ENCODE results near the gene BANF1.
A peak's percentile ranks its signal among the peaks of the same experiment; 100 is the strongest.

The BANF1 gene

DNA sequence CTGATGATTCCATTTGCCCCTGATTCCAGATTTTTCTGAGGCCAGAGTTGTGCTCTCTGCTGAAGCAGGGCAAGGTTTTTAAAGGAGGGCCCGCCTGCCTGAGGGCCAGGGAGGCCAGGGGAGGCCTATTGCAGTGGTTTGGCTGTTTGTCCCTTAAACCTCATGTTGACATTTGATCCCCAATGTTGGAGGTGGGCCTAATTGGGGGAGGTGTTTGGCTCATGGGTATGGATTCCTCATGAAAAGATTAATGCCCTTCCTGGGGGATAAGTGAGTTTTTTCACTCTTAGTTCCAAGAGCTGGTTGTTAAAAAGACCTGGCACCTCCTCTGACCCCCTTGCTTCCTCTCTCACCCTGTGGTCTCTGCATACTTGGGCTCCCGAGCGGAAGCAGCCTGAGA is 37.5 kb downstream of the BANF1 start:
- DNase-seq (ENCODE audit: low read depth), result no peak

DNA sequence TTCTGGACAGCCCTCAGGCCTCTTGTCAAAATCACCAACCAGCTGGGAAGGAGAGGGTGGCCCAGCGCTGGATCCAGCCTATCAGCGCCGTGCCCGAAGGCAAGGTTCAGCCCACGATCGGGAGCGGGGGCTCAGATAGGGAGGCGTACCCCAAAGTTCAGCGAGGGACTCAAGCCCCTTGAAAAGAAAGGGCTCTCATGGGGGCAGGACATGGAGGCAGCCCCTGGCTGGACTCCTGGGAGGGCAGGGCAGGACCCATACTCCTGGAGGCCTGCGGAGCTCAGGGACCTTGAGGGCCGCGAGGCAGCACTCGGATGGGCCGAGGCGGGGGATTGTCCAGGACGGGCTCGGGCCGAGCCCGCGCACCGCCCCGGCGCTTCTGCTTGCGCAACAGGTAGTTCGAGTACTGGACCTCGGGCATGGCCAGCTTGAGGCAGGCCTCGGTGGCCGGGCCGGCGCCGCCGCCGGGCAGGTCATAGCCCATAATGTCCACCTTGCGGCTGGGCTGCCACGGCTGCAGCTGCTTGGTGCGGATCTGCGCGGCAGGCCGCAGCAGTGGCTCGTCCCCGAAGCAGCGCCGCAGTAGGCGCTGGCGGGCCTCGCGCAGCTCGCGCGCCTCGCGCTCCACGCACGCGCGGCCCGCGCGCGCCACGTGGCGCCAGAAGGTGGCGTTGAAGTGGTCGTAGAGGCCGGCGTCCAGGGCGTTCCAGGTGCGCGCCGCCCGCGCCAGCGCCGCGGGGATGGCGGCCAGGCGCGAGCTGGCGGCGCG is 40.1 kb downstream of the BANF1 start:
- no peak for DNase-seq (ENCODE audit: low read depth)

DNA sequence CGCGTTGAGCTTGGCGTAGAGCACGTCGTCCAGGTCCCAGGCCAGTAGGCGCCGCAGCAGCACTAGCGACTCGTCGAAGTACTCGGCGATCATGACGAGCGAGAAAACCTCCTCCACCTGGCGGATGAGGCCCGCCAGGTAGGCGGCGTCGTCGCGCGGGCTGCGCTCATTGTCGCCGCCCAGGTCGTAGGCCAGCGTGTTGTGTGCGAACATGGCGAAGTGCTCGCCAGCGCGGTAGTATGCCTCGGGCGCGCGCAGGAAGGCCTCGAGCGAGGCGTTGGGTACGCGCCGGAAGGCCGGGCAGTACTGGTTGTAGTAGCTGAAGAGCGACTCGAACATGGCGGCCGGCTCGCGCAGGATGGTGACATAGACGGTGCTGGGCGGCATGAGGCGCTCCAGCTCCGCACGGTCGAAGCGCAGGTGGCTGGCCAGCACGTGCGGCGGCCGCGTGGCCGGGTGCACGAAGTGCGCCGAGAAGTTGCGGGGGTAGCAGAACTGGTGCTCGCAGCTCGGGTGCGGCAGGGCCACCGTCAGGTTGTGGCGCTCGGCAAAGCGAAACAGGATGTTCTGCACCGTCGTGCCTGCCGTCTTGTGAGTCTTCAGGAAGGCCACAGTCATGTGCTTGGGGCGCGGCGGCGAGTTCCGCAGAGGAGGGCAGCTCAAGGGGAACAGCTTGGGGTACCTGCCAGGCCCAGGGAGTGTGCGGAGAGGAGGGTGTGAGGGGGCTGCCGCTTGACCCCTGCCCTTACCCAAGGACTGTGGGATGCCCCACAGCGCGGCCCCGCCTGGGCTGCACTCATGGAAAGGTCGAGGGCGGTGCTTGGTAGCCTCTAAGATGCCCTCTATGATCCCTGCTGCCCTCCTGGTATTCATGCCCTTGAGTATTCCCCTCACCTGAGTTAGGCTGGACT is 40.9 kb downstream of the BANF1 start:
- DNase-seq (ENCODE audit: low read depth), result no peak

DNA sequence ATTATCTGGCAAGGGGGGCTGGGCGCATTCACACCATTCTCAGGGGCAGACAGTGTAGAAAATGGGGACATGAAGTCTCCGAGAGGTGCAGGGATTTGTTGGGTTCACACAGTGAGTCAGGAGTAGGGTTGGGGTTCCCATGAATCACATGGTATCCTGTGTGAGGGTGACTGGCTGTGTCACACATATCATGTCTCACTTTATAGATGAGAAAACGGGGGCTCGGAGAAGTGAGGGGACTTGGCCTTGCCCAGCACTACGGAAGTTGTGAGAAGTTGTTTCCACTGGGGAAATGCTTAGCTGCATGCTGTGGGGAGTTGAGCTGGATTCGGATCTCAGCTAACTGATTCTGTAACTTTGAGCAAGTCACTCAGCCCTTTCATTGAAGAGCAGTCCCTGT is 42.5 kb downstream of the BANF1 start:
- no peak for DNase-seq (ENCODE audit: low read depth)

DNA sequence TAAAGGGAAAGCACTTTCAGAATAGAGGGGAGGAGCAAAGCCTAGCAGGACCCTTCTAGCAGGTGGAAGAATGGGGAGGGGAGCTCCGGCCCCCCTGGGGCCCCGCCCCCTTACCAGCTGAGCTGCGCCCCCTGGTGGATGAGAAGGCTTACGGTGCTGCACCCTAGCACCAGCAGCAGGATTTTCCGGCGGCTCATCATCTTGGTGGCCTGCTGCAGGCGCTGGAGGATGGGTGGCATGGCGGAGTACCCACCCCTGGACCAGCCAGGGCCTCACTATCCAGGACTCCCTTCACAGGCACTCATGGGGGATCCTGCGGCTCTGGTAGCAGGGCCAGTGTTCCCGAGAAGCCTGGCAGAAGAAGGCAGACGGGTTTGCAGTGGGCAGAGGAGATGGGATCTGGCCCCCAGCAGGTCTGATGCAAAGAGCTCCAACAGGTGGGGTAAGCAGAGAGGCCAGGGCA is 42.9 kb downstream of the BANF1 start:
- peak; percentile 78 for DNase-seq (ENCODE audit: low read depth)

DNA sequence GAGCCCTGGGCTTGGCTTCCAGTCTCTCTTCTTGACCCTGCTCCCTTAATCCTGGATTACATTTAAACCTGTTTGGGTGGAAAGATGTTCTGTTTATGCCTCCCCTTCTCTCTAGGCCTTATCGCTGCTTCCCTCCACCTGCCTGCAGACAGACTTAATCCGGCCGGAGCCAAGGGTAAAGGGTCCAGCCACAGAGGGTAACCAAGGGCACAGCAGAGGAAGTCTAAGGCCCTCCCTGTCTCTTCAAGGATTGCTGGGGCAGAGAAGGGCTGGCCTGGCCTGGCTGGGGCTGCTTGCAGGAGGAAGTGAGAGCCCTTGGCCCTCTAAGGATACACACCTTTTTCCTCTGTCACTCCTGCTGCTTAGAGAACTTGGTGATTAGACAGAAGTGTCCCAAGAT is 44.6 kb downstream of the BANF1 start:
- no peak for DNase-seq (ENCODE audit: low read depth)

DNA sequence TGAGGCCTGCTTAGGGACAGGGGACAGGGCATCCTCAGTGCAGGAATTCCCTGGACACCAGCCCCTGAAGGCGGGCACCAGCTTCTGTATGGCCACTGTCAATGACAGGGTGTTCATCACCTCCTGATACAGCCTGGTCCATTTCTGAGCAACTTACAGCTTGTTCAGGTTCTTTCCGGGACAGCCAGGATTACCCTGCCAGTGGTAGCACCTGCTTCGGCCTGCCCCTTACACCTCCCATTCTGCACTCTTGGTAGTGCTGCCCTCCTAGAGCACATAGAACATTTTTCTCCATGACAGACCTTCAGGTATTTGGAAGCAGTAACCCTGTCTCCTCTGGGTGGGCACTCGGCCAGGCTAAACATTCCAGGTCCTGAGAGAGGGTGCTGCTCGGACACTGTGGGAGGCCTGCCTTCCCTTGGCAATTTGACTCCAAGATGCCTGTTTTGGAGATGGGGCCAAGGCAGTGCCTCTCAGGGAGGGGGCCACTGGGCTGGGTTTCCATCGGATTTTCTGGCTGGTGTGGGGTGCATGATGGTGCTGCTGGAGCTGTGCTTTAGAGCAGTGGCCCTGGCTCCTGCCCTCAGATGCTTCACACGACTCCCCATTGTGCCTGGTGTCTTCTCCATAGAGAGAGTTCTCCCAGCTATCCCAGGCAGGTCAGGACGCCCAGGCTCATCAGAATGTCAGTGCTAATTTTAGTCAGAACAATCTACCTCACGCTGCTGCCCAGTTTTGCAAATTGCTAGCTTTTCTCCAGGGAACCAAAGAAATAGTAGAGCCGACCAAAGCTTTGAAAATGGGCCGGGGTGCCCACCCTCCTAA is 45.5 kb downstream of the BANF1 start:
- DNase-seq (ENCODE audit: low read depth), result no peak

DNA sequence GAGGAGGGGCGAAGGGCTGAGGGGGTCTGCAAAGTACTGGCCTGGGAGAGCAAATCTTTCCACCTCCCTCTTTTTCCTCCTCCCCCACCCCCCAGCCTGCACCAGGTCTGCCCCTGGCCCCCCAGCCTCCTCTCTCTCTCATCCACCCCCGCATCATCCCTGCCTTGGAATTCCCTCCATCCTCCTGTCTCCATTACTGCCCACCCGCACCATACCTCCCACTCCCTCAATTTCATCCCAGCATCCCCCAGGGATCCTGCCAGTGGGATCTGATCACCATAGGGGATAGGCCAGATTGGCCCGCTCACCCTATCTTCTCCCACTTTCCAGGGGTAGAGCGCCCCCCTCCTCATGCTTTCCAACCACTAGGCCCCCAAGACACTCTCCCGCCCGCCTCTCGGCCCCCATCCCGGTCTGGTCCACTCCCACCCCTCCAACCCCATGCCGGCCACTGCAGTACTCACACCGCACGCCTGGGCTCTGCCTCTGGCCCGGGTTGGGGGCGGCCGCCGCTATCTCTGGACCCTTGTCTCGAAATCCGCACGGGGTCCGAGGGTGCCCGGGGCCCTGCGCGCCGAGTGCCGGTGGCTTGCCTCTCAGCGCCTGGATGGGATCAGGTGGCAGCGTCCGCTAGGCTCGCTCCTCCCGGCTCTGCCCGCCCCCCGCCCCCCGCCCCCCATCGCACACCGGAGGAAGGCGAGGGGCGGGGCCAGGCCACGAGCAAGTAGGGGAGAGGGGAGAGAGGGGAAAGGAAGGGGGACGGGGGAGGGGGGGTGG is 46.4 kb downstream of the BANF1 start, which contains the start of gene GAL3ST3:
Gene GAL3ST3 (minus strand): TSS at position 615 of the 777 bp plus-strand sequence. CDS start 3,746 bp downstream, outside the sequence.
- DNase-seq (ENCODE audit: low read depth), result no peak

DNA sequence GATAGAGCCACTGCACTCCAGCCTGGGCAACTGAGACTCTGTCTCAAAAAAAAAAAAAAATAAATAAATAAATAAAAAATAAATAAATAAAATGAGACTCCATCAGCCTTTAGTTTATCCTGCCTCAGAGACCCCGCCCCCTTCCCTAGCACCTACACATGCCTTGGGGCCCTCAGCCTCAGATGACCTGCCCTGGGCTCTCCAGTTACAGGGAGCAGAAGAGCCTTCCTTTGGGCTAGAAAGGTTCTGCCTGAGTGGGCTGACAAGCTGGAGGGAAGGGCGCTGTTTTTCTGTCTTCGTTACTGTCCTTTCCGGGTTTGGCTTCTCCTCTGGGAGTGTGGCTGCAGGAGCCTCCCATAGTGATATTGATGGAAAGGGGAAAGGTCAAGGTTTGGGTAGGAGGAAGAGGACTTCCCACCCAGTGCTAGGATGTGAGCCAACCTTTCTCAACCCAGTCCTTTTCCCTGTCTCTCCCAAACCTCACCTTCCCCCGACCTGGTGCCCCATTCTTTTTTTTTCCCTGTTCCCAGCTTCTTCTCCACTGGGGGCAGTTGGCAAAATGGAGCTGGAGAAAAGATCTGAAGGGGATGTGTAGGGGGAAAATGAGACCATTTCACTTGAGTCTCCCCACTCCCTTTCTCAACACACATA is 48.4 kb downstream of the BANF1 start:
- no peak for DNase-seq (ENCODE audit: low read depth)

DNA sequence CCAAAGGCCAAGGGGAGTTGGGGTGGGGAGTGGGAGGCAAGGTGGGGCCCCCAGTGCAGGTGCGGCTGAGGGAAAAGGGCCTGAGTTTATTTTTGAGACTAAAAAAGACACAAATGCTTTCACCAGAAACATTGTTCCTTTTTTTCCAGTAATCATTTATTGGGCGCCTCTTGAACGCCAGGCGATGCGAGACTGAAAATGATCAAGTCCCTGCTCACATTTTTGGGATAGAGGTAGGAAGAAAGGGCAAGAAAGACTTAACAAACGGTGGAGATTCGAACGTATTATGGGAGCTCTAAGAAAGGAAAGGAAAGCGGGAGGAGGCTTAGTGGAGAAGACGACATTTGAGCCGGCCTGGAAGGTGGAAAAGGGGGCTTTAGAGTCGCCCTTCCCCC is 49.1 kb downstream of the BANF1 start:
- no peak for DNase-seq (ENCODE audit: low read depth)

DNA sequence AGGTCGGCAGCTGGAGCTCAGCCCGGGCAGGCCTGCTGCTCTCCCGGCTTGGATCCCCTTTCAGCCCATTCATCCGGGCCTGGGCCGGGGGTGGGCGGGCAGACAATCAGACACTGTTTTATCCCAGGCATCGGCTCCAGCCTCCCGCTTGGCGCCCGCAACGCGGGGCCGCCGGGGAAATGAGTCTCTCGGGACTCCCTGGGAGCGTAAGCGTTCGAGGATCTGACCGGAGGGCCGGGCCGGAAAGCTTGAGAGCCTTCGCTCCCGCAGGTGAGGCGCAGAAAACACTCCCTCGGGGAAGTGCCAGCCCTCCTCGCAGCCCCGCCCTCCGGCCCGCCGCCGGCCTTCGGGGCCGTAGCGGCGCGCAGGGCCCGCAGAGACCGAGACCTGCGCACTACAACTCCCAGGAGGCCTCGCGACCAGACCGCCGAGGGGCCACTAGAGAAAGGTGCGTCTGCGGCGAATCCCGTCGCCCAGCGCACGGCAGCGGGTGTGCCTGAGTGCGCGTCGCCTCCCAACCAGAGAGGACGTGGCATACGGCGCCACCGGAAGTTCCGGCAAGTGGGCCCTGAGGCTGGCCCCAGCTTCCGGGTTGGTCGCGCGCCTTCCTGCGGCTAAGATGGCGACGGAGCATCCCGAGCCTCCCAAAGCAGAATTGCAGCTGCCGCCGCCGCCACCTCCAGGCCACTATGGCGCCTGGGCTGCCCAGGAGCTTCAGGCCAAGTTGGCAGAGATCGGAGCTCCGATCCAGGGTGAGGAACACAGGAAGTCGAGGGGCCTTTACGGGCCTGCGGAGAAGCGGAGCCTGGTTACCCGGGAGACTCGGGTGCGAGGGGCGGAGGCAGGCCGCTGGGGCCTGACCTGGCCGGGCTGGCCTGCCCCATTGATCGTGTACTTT is 49.7 kb downstream of the BANF1 start, which contains the start of gene SF3B2:
Gene SF3B2 (plus strand): TSS at position 599 of the 898 bp plus-strand sequence. CDS start 21 bp downstream, at position 620.
- DNase-seq (ENCODE audit: low read depth), result peak; percentile 96

DNA sequence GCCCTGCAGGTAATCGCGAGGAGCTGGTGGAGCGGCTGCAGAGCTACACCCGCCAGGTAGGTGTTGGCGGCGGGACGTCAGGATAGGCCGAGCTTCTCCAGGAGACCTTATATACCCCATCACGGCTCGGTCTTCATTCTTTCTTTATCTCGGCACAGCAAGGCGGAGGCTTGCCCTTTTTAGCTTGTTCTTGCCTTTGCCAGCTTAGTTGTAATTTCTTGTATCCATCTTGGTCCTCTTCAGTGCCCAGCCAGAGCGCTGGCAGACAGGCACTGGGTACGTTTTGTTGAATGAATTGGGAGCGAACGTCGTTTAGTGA is 50.3 kb downstream of the BANF1 start:
- no peak for DNase-seq (ENCODE audit: low read depth)

Data from activated T-helper 9 cell treated with anti-CD3 and anti-CD28 coated beads, Interleukin-2, amount 50 U/mL, for 16 hours (primary cell).